Limb (tissue), 2 donors: ENCODE results near the gene CACNG7.
"Not testable (repeated sequence)": the region's sequence is repeated elsewhere in the genome, so short reads cannot be mapped to it uniquely, and the experiment has no call there.

Source experiments
- DNase-seq, 2 donors: peaks; one replicate each; pipeline ENCODE4 v3.0.0-alpha.2; 2016; ENCODE audit errors: extremely low spot score in 2 of 2

CACNG7 gene

GRCh38 chr19:53905787-53906186, 3.3 kb upstream of the CACNG7 start:
- DNase-seq, result no peak

DNA sequence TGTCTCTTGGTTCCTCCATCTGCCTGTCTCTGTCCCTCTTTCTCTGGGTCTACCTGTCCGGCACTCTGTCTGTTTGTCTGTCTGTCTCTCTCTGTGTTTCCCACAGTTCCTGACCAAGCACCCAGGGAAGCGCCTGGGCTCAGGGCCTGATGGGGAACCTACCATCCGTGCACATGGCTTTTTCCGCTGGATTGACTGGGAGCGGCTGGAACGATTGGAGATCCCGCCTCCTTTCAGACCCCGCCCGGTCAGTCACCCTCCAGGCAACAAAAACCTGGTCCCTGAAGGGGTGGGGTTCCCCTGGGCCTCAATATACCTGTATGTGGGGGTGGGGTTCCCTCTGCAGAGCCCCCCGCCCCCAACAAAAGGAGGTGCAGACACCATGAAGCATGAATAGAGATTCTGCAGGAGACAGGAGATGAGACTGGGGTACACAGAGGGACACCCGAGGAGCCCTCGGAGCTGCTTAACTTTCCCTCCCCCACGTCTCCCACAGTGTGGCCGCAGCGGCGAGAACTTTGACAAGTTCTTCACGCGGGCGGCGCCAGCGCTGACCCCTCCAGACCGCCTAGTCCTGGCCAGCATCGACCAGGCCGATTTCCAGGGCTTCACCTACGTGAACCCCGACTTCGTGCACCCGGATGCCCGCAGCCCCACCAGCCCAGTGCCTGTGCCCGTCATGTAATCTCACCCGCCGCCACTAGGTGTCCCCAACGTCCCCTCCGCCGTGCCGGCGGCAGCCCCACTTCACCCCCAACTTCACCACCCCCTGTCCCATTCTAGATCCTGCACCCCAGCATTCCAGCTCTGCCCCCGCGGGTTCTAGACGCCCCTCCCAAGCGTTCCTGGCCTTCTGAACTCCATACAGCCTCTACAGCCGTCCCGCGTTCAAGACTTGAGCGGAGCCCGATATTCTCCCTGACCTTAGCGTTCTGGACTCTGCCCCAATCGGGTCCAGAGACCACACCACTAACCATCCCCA, 2.6 kb upstream of the CACNG7 start:
- peak in 1 of 2 donors; percentile 77 for DNase-seq

GRCh38 chr19:53907193-53907581, 1.9 kb upstream of the CACNG7 start:
- no peak for DNase-seq

DNA sequence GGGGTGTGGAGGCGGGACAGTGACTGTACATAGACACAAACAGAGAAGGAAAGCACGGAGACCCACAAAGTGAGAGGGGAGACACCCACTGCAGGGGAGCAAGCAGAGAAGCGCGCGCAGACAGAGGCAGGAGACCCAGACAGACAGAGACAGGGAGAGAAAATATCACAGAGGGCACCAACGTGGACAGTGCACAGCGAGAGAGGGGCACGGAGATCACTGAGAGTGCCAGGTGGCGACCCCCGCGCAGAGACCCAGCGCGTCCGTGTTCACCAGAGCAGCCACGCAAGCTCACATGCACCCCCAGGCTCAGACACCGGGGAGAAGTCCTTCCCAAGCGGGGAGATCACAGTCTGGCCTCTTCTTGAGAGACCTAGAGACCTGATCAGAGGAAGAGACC, 1.4 kb upstream of the CACNG7 start:
- no peak for DNase-seq

DNA sequence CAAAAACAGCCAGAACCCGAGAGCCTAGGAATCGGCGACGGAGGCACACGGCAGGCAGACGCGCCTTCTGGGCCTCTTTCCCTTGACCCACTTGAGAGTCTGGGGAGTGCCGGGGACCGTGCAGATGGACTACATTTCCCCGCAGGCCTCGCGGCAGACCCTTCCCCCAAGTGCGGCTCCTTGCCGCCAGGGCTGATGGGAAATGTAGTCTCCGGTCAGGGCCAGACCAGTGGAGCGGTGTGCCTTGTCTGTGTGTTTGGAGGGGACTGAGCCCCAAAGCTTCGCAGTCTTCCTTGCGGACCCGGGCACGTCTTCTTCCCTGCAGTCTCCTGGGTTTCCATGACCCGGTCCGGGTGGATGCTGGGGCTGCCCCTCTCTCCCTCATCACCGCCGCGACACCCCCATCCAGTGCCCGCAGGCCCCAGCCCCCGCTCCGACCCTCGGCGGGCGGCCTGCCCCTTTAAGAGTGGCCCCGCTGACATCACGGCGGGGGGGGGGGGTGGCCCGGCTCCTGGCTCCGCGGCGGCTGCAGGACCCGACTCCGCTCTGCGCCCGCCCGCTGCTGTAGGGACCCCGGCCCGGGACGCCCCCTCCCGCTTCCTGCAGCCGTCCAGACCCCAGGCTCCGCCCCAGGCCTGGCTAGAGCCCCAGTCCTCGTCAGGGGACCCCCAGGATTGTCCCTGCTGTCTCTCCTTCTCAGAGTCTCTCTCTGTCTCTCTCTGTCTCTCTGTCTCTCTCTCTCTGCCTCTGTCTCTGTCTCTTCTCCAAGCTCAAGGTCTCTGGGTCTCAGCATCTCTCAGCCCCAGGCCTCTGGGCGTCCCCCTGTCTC, 758 bp upstream of the CACNG7 start:
- DNase-seq, result peak; percentile 36 to 82

DNA sequence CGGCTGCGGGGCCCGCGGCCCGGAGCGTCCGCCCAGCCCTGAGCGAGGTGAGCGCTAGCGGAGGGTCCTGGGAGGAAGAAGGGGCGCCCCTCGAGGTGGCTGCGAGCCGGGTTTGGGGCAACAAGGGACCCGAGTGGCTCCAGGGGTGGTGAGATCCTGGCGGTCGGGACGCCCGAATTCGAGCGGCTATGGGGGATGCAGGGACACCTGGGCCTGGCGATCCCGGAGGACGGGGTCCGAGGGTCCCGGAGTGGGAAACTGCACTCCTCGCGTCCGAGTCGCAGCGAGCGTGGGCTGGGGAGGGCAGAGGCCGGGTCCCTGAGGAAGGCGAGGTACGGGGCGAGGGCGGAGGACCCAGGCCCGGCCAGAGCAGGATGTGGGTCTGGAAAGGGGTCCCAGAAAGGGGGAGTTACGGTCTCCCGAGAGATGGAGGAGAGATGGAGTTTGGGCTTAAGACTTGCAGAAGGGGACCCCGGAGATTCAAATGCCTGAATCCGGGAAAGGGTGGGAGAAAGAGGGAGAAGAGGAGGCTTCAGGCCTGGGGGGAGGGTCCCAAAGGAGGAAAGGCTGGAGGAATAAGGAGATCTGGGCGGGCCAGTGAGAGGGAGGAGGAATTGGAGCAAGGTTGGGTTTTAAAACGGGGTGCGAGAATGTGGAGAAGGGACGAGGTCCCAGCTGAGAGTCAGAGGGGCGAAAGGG, 542 bp downstream of the CACNG7 start:
- DNase-seq, result no peak

- no peak for DNase-seq
Observed at GRCh38 chr19:53910170-53910518, 1.1 kb downstream of the CACNG7 start.

DNA sequence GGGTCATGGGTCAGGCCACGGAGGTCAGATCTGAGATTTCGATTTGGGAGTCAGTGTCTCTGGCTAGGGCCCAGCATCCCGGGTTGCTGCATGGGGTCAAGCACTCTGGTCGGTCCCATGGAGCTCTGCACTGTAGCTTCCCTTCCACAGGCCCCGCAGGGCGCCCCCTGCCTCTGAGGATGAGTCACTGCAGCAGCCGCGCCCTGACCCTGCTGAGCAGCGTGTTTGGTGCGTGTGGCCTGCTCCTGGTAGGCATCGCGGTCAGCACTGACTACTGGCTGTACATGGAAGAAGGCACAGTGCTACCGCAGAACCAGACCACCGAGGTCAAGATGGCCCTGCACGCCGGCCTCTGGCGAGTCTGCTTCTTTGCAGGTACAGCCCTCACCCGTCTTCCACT, 3.6 kb downstream of the CACNG7 start:
- no peak for DNase-seq

DNA sequence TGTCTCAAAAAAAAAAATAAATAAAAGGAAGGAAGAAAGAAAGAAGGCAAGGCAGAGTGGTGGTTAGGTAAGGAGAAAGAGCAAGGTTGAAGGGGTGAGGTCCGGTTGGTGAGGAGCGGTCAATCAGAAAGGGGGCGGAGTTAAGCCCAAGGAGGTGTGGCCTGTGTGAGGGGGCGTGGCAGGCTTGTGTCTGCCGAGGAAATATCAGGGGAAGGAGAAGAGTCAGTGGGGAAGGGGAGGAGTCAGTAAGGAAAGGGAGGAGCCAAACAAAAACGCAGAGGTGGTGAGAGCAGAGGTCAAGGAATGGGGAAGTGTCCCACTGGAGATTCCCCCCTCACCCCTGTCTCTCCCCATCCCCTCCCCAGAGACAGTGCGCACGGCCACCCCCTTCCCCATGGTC, 5.9 kb downstream of the CACNG7 start:
- no peak for DNase-seq

DNA sequence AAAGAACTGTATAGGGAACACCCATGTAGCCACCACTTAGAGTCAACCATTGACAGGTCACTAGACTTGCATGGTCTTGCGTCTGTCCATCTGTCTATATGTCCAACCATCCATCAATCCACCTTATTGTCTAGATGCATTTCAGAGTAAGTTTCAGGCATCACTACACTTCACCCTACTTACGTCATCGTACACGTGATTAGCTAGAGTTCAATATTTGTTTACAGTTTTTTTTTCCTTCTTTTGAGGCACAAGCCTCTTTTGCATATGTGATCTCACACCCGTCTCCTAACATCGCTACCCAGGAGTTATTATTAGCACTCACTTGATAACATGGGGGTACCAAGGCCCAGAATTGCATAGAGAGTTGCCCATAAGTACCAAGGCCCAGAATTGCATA, 6.9 kb downstream of the CACNG7 start:
- DNase-seq, result no peak

- DNase-seq, result no peak
Observed at GRCh38 chr19:53917356-53917755, 8.3 kb downstream of the CACNG7 start.

DNA sequence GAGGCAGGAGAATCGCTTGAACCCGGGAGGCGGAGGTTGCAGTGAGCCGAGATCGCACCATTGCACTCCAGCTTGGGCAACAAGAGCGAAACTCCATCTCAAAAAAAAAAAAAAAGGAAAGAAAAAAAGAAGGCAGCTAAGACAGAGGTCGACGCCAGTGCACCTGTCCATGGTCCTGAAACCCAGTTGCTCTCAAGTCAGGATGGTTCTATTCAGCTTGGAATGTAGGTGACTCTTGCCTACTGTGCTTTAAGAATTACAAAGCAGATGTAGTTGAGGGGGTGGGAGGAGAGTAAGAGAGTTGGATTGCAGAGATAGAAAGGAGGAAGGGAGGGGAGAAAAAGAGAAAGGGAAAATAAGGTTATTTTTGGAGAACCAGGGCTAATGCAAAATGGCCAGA, 18.7 kb downstream of the CACNG7 start:
- peak in 1 of 2 donors; percentile 72 for DNase-seq

GRCh38 chr19:53936029-53936428, 27.0 kb downstream of the CACNG7 start:
- DNase-seq, result no peak

GRCh38 chr19:53942001-53942786, 33.1 kb downstream of the CACNG7 start:
- no peak for DNase-seq

GRCh38 chr19:53944416-53944815, 35.3 kb downstream of the CACNG7 start:
- no peak for DNase-seq

- no peak for DNase-seq
Observed at GRCh38 chr19:53944933-53945332, 35.9 kb downstream of the CACNG7 start.

DNA sequence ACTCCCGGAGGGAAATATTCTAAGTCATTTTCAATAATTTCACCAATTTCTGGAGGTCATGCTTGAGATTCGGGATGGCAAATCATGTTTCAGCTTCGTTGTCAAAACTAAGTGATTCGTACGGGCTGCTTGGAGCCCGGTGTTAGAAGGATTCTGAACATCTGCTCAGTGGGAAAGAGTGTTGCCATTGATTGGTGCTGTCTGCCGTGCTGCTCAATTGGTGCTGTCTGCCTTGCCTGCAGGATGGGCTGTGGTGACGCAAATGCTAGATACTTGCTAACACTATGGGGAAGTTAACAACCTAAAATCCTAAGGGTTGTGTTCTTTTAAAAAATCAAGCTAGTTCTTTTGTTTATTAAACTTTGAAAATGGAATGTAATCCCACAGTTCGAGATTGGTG, 36.4 kb downstream of the CACNG7 start:
- DNase-seq, result no peak

- DNase-seq, result no peak
Observed at GRCh38 chr19:53945998-53946397, 36.9 kb downstream of the CACNG7 start.

- DNase-seq, result no peak
Observed at GRCh38 chr19:53947624-53948023, 38.5 kb downstream of the CACNG7 start.

- DNase-seq, result not testable (repeated sequence)
Observed at GRCh38 chr19:53948611-53949010, 39.5 kb downstream of the CACNG7 start.

DNA sequence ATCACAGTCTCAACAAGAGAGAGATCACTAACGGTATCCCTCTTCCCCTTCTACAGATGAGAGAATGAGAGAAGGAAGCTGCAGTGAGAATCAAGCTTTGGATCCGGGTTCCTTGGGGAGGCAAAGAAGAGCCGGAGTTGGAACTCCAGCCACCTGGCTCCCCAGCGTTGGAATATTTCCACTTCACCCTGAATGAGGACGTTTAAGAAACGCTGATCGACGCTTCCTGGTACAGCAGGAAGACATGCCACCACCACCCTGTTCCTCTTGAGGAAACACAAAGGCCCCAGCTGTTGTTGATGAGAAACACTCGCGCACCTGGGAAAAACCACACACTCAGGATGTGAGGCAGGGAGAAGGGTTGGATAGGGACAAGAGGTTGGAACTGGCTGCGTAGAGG, 42.4 kb downstream of the CACNG7 start:
- DNase-seq, result no peak
